CD4-positive, alpha-beta T cell treated with Interleukin-2 at 100 ng/mL for 4 hours (primary cell): ENCODE measurements around the gene AP1B1.
A peak's percentile ranks its signal among the peaks of the same experiment; 100 is the strongest.

Experiments
- DNase-seq: peaks from one replicate; pipeline ENCODE4 v3.0.0-alpha.2; 2020; ENCODE audit warnings: low spot score

The AP1B1 gene

GRCh38 chr22:29313126-29313575, 75.2 kb downstream of the AP1B1 start:
- no peak for DNase-seq

DNA sequence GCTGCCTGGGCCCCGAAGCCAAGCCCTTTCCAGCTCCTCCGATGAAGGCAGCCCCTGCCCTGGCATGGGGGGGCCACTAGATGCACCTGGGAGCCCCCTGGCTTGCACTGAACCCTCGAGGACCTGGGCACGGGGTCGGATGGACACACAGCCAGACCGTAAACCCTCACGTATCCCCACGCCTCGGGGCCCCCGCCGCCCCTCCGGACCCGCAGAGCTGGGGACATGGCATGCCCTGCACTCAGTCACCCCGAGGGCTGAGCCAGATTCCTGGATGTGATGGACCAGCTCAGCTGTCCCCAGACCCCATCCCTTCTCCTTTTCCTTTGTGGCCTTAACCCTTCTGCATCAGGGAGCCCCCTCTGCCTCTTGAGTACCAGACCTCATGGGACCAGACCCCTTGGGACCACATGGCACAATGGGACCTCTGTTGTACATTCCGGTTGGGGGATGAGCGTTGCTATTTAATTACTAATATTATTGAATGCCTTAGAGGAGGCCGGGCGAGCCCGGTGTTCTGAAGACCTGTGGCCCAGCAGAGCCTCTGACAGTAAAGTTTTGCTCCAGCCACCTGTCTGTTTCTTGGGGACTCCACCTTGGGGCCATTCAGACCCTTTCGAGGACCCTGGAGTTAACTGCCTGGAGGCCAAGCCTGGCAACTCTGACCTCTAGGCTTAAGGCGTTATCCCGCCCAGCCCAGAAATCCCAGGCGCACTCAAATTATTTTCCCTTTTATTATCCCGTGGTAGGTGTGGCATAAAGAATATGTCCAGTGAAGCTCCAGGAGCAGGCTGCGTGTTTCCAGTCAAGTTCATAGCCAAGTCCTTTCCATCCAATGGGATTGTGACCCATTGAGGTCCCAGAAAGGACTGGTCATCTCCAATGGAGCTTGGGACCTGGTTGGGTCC, 75.9 kb downstream of the AP1B1 start:
- DNase-seq = no peak

- no peak for DNase-seq
These were observed 76.7 kb downstream of the AP1B1 start for GRCh38 chr22:29311464-29312217.

GRCh38 chr22:29310863-29311339, 77.5 kb downstream of the AP1B1 start:
- peak; percentile 73 for DNase-seq

DNA sequence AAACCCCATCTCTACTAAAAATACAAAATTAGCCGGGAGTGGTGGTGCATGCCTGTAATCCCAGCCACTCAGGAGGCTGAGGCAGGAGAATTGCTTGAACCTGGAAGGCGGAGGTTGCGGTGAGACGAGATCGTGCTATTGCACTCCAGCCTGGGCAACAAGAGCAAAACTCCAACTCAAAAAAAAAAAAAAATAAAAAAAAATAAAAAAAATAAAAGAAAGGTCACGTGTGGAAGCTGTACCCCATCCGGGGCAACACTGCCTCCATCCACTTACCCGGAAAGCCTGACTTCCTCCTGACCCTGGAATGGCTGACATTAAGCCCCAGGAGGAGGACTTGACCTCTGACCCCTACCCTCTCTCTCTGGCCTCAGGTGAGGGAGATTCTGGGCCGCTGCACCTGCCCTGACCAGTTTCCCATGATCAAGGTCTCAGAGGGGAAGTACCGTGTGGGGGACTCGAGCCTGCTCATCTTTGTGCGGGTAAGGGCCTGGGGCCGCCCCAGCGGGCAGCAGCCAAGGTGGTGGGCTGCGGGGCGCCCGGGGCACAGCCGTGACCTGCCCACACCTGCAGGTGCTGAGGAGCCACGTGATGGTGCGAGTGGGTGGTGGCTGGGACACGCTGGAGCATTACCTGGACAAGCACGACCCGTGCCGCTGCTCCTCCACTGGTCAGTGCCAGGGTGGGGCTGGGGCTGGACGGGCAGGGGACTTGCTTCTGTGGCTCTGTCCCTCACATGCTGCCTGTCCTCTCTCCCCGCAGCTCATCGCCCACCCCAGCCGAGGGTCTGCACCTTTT, 78.1 kb downstream of the AP1B1 start:
- no peak for DNase-seq

- no peak for DNase-seq
These were observed 78.9 kb downstream of the AP1B1 start for GRCh38 chr22:29309332-29310064.

GRCh38 chr22:29308791-29309262, 79.5 kb downstream of the AP1B1 start:
- DNase-seq = peak; percentile 21

DNA sequence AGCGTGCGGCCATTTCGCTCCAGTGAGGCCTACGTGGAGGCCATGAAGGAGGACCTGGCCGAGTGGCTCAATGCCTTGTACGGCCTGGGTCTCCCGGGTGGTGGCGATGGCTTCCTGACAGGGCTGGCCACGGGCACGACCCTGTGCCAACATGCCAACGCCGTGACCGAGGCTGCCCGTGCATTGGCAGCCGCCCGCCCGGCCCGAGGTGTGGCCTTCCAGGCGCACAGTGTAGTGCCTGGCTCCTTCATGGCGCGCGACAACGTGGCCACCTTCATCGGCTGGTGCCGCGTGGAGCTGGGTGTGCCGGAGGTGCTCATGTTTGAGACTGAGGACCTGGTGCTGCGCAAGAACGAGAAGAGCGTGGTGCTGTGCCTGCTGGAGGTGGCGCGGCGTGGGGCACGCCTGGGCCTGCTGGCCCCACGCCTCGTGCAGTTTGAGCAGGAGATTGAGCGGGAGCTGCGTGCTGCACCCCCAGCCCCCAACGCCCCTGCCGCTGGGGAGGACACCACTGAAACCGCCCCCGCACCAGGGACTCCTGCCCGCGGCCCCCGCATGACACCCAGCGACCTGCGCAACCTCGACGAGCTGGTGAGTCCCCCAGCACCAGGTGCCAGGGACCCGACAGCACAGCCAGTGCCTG, 80.1 kb downstream of the AP1B1 start:
- DNase-seq = no peak

DNA sequence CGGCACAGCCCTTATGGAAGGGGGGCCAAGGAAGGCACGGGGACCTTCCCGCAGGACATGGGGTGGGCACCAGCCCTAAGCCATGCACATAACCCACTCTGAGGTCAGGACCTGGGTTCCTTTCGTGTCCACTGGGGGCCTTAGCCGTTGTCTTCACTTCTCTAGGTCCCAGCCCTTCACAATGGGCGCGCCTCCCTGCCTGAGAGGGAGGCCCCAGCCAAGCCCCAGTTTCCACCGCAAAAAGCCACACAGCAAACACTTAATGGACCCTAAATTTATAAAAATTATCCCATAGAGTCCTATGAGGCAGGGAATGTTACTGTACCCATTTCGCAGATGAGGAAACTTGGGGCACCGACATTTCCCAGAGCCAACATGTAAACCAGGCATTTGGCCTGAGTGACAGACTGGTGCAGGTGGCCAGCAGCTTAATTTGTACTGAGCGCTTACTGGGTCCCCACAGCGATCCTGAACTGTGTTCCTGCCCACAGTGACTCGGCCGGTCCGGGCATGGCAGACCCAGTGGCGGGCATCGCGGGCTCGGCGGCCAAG, 80.7 kb downstream of the AP1B1 start:
- DNase-seq = no peak

DNA sequence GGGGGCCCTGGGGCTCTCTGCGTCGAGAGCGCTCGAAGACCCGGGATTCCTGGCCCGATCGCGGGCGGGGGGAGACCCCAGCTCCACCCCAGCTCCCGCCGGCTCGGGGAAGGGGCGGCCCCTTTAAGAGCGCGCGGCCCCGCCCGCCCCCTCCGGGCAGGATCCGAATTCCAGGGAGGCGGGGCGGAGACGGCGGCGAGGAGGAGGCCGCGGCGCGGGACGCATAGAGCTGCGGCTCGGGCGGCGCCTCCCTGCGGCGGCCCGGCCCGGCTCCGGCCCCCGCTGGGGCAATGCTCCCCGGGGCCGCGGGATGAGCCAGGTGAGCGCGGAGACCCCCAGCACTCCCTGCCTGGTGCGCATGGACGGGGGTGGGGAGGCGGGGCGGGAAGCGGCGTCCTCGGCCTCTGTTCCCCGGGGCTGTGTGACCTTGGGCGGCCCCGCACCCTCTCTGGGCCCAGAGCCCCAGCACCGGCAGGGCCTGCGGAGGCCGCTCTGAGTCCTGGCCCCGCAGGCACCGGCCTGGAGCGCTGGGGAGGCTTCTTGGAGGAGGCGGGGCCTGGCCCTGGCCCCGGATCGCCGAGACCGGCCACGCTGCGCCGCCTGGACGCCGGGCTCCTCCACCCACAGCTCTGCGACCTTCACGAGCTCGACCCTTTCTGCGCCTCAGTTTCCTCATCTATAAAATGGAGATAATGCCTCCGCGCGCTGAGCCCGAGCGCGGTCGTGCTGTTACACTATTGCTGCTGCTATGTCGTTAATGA, 81.4 kb downstream of the AP1B1 start:
- peak; percentile 7 for DNase-seq

- peak; percentile 45 for DNase-seq
These were observed 82.1 kb downstream of the AP1B1 start, which contains the start of gene GAS2L1 for GRCh38 chr22:29306175-29306834. GAS2L1 (plus strand) TSS chr22:29306650; CDS start chr22:29308106, 1,456 bp downstream.

DNA sequence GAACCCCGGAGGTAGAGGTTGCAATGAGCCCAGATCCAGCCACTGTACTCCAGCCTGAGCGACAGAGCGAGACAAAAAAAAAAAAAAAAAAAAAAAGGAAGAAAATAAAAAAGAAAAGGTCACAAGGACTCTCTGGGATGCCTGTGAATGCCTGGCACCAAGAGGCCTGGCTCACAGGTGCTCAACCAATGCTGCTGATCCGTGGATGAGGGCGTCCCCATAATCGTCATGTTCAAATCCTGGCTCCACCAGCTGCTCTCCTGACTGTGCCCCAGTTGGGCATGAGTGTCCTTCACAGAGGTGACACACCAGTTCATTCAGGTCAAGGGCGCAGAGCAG, 82.6 kb downstream of the AP1B1 start:
- DNase-seq = no peak

DNA sequence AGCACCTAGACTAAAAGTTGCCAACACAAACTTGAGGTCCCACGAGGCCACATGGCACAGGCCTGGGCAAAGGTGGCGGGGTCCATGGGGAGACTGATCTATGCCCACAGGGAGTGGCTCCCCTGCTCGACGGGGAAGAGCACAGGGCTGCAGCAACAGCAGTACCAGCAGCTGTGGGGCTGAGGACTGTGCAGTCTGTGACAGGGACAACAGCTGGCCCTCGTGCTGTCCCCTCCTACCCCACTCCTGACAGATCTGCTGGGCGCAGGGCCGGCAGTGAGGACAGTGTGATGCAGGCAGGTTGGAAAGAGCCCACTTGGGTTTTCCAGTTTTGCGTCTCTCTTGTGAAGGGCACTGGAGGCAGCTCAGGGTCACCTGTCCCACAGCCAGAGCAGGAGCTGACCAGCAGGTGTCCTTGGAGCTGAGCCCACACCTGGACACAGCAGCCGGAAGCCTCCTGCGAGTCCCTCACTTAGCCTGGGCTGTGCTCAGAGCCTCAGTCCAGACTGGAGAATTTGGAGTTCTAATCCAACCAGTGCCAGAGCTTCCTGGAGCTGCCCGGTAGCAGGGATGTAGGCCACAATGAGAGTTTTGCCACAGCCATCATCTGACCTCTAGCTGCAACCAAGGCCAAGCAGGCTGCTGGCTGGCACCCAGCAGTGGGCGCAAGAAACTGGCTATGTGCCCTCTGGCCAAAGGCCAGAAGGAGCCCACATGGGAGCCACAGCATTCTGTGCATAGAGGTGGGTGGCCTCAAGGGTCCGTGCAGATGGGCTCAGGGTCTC, 85.5 kb downstream of the AP1B1 start:
- no peak for DNase-seq

DNA sequence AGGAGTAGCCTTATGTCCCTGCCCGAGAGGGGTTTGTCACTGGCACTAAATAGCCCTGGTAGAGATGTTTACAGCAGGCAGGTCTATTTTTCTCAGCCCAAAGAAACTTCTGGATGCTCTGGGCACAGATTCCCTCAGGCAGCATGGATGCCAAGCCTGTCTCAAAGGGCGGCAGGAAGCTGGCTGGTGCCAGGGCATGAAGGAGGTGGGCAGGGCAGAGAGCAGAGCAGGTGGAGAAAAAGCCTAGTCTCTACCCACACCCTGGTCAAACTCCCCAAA, 86.0 kb downstream of the AP1B1 start:
- no peak for DNase-seq

DNA sequence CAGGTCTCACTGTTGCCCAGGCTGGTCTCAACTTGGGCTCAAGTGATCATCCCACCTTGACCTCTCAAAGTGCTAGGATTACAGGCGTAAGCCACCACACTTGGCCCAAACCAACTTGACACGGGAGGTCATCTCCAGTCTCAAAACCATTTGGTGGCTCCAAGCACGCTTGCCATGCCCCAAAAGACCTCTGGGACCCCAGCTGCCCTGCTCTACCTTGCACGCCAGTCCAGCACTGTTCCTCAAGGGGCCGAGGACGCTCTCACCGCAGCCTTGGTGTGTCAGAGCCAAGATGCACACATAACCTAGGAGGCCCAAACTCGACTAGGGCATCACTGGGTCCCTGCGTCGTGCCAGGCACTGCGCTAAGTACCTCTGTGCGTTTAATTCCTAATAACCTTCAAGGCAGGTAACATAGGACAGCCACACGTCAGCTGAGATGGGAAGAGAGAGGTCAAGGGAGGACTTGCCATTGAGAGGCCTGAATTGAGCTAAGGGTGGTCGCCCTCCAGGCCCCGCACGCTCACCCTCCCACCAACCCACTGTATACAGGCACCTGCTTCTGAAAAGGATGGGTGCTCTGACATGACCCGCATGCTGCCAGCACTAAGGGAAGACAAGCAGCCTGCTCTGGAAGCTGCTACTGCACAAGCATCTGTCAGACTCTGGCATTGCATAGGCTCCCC, 86.5 kb downstream of the AP1B1 start:
- no peak for DNase-seq

DNA sequence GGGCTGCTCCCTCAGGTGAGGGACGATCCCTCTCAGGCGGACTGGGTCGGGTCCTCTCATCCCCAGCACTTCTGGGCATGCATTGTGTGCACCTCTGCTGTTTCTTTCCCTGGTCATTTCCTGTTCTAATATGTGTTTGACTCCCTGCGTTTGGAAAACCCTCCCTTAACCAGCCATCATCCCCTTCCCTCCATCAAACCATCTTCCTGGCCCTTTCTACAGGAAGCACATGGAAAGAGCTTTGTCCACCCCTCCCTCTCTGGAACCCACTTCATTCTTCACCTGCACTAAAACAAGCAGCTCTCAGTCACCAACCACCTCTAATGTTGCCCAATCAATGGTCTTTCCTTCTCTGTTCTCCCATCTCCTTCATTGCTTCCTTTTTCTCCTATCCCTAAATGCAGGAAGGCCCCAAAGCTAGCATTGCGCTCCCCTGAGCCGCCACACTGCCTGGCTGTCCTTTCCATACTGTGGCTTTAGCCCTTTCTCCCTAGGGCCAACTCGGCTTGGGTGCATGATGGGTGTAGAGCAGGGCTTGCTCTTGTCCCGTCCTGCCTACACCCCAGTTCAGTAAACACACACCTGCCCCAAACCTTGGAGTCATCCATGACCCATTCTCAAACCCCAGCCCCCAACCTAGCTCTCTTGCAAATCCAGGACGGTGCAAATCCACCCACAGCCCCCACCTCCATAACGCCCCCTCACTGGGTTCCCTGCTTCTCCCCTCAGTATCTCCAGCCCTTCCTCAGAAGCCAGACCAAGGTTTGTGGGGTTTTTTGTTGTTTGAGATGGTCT, 87.4 kb downstream of the AP1B1 start:
- DNase-seq = no peak

DNA sequence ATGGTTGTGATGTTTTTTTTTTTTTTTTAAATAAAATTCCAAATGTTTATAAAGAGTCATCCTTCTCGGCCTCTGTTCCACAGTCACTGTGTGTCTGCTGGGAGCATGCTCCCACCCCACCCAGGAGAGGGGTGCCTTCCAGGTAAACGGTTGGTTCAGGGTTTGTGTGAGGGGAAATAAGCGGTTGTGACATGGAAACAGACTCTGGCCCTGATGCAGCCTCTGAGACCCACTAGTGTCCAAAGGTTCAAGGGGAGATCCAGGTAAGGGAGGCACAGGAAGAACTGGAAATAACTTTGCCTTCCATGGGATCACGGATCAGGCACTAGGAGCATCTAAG, 87.9 kb downstream of the AP1B1 start:
- DNase-seq = no peak
